WERI-Rb-1 (cell line): ENCODE data around the gene KIF1B.
A peak's percentile ranks its signal among the peaks of the same experiment; 100 is the strongest.

Experiments
- DNase-seq: peaks from one replicate; pipeline ENCODE4 v3.0.0-alpha.2; 2020
- H3K27ac ChIP-seq: fragments of 250-450 bp; sonication (Bioruptor Pico); 2 replicates; pipeline ENCODE4 v1.5.1; 2020; ENCODE audit warnings: mild to moderate bottlenecking, moderate library complexity
- H3K27me3 ChIP-seq: fragments of 250-450 bp; sonication (Bioruptor Pico); 2 replicates; pipeline ENCODE4 v1.5.1; 2021; ENCODE audit warnings: mild to moderate bottlenecking, low read depth, moderate library complexity; ENCODE audit not compliant: insufficient read depth, severe bottlenecking
- H3K36me3 ChIP-seq: fragments of 250-450 bp; sonication (Bioruptor Pico); 2 replicates; pipeline ENCODE4 v1.5.1; 2020; ENCODE audit warnings: mild to moderate bottlenecking, moderate library complexity
- H3K4me3 ChIP-seq: 2 replicates; pipeline ENCODE4 v1.5.1; 2011; ENCODE audit warnings: low read depth, mild to moderate bottlenecking, control low read depth, low read length
- H3K9me3 ChIP-seq: fragments of 250-450 bp; sonication (Bioruptor Pico); 2 replicates; pipeline ENCODE4 v1.5.1; 2021; ENCODE audit warnings: mild to moderate bottlenecking, moderate library complexity; ENCODE audit not compliant: severe bottlenecking
- TF ChIP-seq, protein P1 (sequence below): IDR thresholded peaks from 2 replicates; pipeline ENCODE4 v1.5.1; 2011; ENCODE audit warnings: low read depth, mild to moderate bottlenecking, control low read depth, inconsistent platforms, low read length

Gene KIF1B

DNA sequence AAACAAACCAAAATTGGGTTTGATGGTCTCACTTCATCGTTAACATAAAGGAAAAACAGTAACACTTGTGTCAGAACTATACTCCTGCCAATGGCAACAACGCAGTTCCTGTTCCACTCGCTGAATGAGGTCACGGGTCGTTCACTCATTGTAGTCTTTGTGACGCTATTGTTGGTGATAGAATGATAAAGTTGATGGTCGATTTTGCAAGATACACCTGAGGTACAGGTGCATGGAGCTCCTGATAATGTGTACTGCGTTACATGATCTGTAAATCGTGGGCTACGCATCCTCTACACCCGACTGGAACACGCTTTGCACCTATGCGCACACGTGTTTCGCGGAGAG lies 219.5 kb downstream of the KIF1B start:
- Histone ChIP-seq H3K27ac (peak overlapping the region; percentile 95), H3K36me3 (peaks cover 7% of the 10 kb centered on the region), H3K9me3 (no peaks in the 10 kb centered on the region), H3K4me3 (peak overlapping the region; percentile 78), H3K27me3 (no peaks in the 10 kb centered on the region)
- DNase-seq: no peak
- TF ChIP-seq, protein P1, sequence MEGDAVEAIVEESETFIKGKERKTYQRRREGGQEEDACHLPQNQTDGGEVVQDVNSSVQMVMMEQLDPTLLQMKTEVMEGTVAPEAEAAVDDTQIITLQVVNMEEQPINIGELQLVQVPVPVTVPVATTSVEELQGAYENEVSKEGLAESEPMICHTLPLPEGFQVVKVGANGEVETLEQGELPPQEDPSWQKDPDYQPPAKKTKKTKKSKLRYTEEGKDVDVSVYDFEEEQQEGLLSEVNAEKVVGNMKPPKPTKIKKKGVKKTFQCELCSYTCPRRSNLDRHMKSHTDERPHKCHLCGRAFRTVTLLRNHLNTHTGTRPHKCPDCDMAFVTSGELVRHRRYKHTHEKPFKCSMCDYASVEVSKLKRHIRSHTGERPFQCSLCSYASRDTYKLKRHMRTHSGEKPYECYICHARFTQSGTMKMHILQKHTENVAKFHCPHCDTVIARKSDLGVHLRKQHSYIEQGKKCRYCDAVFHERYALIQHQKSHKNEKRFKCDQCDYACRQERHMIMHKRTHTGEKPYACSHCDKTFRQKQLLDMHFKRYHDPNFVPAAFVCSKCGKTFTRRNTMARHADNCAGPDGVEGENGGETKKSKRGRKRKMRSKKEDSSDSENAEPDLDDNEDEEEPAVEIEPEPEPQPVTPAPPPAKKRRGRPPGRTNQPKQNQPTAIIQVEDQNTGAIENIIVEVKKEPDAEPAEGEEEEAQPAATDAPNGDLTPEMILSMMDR: no peak

DNA sequence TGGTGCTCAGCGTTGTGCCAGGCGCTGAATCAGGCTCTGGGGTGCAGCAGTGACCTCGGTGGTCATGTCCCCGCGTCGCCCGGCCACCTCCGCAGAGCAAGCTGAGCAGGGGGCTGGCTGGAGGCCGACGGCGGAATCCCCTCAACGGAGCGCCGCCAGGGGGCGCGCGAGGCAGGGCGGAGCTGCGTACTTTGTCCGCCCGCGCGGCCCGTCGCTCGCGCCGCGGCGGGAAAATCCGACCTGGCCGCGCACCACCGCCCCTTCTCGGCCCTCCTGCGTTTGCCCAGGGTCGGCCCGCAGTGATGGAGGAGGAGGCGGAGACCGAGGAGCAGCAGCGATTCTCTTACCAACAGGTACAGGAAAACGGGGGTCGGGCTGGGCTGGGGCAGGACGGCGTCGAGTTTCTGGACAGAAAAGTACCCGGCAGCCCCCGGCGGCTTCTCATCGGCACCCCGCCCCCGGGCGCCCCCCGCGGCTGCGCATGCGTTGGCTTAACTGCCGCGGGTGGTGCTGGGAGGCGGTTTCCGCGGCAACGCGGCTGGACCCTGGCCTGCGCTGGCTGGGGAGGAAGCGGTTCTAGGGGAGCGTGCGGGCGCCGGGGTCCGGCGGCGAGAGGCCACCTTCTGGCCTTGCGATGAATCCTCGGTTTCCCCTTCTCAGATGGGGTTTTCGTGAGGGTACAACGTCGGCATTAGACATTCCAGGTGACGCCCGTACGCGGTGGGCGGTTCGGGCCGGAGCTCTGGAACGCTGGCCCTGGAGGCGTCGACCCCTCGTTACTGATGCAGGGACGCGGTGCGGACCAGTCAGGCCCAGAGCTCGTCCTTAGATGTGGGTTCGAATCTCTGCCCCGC lies 220.1 kb downstream of the KIF1B start, which contains the start of gene CENPS:
TSS of gene CENPS (plus strand) at position 218 of the 854 bp plus-strand sequence. CDS start at position 303, 85 bp downstream.
- H3K27me3 ChIP-seq: no peaks in the 10 kb centered on the region
- peaks cover 12% of the 10 kb centered on the region for H3K36me3 ChIP-seq
- peak within 1 kb of the TSS; percentile 95 for H3K27ac ChIP-seq
- no peaks in the 10 kb centered on the region for H3K9me3 ChIP-seq
- peak within 1 kb of the TSS; percentile 78 for H3K4me3 ChIP-seq
- DNase-seq: peak; percentile 85
- TF ChIP-seq, protein P1: peak; percentile 97
